ENCODE results near the gene RBM10.

Gene RBM10

DNA sequence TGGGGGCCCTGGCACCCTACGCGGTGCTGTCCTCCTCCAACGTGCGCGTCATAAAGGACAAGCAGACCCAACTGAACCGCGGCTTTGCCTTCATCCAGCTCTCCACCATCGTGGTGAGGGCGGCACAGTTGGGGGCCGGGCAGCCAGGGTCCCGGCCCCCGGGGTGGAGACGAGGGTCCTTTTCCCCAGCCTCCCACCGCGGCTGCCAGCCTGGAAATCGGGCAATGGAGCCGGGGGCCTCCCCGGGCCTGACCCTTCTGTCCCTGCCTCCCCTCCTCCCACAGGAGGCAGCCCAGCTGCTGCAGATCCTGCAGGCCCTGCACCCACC is 34.9 kb downstream of the RBM10 start:
- TF ChIP-seq, protein P1, sequence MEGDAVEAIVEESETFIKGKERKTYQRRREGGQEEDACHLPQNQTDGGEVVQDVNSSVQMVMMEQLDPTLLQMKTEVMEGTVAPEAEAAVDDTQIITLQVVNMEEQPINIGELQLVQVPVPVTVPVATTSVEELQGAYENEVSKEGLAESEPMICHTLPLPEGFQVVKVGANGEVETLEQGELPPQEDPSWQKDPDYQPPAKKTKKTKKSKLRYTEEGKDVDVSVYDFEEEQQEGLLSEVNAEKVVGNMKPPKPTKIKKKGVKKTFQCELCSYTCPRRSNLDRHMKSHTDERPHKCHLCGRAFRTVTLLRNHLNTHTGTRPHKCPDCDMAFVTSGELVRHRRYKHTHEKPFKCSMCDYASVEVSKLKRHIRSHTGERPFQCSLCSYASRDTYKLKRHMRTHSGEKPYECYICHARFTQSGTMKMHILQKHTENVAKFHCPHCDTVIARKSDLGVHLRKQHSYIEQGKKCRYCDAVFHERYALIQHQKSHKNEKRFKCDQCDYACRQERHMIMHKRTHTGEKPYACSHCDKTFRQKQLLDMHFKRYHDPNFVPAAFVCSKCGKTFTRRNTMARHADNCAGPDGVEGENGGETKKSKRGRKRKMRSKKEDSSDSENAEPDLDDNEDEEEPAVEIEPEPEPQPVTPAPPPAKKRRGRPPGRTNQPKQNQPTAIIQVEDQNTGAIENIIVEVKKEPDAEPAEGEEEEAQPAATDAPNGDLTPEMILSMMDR (IDR thresholded peaks at IDR 0.05): no peak
- Histone ChIP-seq H3K4me3 (no peak overlapping the region), H3K27ac (peak overlapping the region in 1 of 2 donors; percentile 67)
- no peak for DNase-seq (ENCODE audit: low spot score)

- no peak for DNase-seq (ENCODE audit: low spot score)
Observed at GRCh38 chrX:47180346-47180745, 35.3 kb downstream of the RBM10 start.

DNA sequence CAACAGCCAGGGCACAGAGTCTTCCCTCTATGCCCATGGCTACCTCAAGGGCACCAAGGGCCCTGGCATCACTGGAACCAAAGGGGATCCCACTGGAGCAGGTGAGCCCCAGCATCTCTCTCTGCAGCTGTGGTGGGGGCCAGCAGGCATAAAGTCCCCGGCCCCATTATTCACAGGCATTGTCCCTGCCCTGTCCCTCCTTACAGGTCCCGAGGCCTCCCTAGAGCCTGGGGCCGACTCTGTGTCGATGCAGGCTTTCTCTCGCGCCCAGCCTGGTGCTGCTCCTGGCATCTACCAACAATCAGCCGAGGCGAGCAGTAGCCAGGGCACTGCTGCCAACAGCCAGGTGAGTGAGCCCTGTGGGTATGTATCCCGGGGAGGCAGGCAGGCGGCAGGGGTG is 36.3 kb downstream of the RBM10 start:
- DNase-seq (ENCODE audit: low spot score): no peak
- TF ChIP-seq, protein P1 (IDR thresholded peaks at IDR 0.05): no peak
- Histone ChIP-seq H3K27ac (no peak overlapping the region), H3K4me3 (no peak overlapping the region)

More at GRCh38 chrX:47180346-47180745, 35.3 kb downstream of the RBM10 start:
- Histone ChIP-seq H3K4me3 (no peak overlapping the region), H3K27ac (peak overlapping the region in 1 of 2 donors; percentile 67)
- TF ChIP-seq, protein P1 (IDR thresholded peaks at IDR 0.05): no peak

GRCh38 chrX:47182106-47182700 is 37.2 kb downstream of the RBM10 start:
- no peak overlapping the region for H3K4me3 ChIP-seq
- TF ChIP-seq, protein P1 (IDR thresholded peaks at IDR 0.05): no peak
- DNase-seq (ENCODE audit: low spot score): no peak
- no peak overlapping the region for H3K27ac ChIP-seq

DNA sequence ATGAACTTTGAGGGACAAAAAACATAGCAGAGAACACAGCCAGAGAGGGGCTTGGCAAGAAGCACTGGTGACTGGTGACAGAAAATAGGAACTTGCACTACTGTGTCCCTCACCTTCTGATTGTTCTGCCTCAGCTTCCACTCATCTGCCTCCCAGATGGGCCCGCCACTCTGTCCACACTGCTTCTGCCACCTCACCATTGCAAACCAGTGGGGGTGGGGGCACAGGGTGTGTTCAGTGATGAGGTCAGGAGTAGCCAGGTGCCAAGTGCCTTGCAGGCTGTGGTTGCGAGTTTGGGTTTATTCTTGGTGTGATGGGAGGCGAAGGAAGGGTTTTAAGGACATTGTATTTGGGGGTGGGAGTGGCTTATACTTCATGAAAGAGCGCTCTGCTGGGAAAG is 39.5 kb downstream of the RBM10 start:
- TF ChIP-seq, protein P1 (IDR thresholded peaks at IDR 0.05): no peak
- Histone ChIP-seq H3K27ac (no peak overlapping the region), H3K4me3 (no peak overlapping the region)
- no peak for DNase-seq (ENCODE audit: low spot score)

DNA sequence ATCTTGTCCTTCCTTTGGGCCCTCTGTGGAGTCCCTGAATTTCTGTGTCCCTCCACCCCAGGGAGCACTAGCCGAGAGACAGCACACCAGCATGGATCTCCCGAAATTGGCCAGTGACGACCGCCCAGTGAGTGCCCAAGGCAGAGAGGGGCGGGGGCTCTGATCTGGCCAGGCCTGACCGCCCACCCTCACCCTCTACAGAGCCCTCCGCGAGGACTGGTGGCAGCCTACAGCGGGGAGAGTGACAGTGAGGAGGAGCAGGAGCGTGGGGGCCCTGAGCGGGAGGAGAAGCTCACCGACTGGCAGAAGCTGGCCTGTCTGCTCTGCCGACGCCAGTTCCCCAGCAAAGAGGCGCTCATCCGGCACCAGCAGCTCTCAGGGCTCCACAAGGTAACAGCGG is 40.2 kb downstream of the RBM10 start:
- Histone ChIP-seq H3K4me3 (no peak overlapping the region), H3K27ac (no peak overlapping the region)
- DNase-seq (ENCODE audit: low spot score): no peak
- TF ChIP-seq, protein P1 (IDR thresholded peaks at IDR 0.05): no peak

DNA sequence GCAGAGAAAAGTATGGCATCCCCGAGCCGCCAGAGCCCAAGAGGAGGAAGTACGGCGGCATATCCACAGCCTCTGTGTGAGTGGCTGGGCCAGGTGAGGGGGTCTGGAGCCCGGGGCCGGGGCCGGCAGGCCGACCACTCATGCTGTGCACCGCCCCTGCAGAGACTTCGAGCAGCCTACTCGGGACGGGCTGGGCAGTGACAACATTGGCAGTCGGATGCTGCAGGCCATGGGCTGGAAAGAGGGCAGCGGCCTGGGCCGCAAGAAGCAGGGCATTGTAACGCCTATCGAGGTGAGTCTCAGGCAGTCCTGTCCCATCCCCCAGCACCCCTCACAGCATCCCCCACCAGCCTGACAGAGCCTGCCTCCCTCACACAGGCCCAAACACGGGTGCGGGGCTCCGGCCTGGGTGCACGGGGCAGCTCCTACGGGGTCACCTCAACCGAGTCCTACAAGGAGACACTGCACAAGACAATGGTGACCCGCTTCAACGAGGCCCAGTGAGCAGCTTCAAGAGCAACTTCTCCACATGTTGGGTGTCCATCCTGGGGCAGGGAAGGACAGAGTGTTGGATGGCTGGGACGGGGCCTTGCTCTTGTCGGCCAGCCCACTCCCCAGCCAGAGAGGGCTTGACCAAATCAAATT is 41.2 kb downstream of the RBM10 start:
- Histone ChIP-seq H3K27ac (no peak overlapping the region), H3K4me3 (no peak overlapping the region)
- TF ChIP-seq, protein P1 (IDR thresholded peaks at IDR 0.05): no peak
- DNase-seq (ENCODE audit: low spot score): no peak

All from coronary artery (tissue), 2 donors.